Measurements from ENCODE around the gene PADI6. TPM values are rescaled to one million over a fixed set of nuclear protein-coding genes. Genes with fewer than 3 reads are reported as not detected.

Gene PADI6
- total and polyA plus RNA-seq, 4 donors, result not detected

- H3K4me1 ChIP-seq (ENCODE audit: control insufficient read depth in 5 of 5, insufficient read depth in 5 of 5, low read length in 5 of 5), result peaks cover 4 to 18% (median 5%) of the 10 kb centered on the region in 5 donors
- WGBS, 2 donors, result 0% methylated on average over 74 to 78 of the region's 78 CpGs
- peak overlapping the region in 1 of 2 donors; percentile 44 for H3K9ac ChIP-seq (ENCODE audit: insufficient read depth in 1 of 2, low read length in 2 of 2)
- H3K27ac ChIP-seq (ENCODE audit: low read depth in 1 of 2, low read length in 1 of 2), result peak overlapping the region; percentile 90 to 92
- peak overlapping the region; percentile 85 for H3K4me3 ChIP-seq
- ATAC-seq (ENCODE audit: insufficient read depth, low FRiP score) (peak; percentile 36), DNase-seq (peak; percentile 55 to 69 (median 69))
- H3K27me3 ChIP-seq (ENCODE audit: control insufficient read depth in 3 of 3, insufficient read depth in 3 of 3, low read length in 2 of 3), result peaks cover 0 to 15% (median 6%) of the 10 kb centered on the region in 3 donors
- no peak for TF ChIP-seq CTCF (IDR thresholded peaks at IDR 0.05; ENCODE audit: control extremely low read depth, extremely low read depth)
- H3K36me3 ChIP-seq (ENCODE audit: control insufficient read depth in 4 of 4, insufficient read depth in 4 of 4, low read length in 4 of 4), result peaks cover 0 to 4% (median 2%) of the 10 kb centered on the region in 4 donors
- no peaks in the 10 kb centered on the region for H3K9me3 ChIP-seq (ENCODE audit: control insufficient read depth in 4 of 4, insufficient read depth in 3 of 4, low read length in 3 of 4)
Measured at GRCh38 chr1:17438318-17439249, 66.6 kb downstream of the PADI6 start.

- Histone ChIP-seq H3K9me3 (ENCODE audit: control insufficient read depth in 4 of 4, insufficient read depth in 3 of 4, low read length in 3 of 4) (no peaks in the 10 kb centered on the region), H3K36me3 (ENCODE audit: control insufficient read depth in 4 of 4, insufficient read depth in 4 of 4, low read length in 4 of 4) (peaks cover 0 to 3% (median 0%) of the 10 kb centered on the region in 4 donors), H3K4me3 (peak within 1 kb of the TSS; percentile 85), H3K4me1 (ENCODE audit: control insufficient read depth in 5 of 5, insufficient read depth in 5 of 5, low read length in 5 of 5) (peaks cover 4 to 18% (median 5%) of the 10 kb centered on the region in 5 donors), H3K27me3 (ENCODE audit: control insufficient read depth in 3 of 3, insufficient read depth in 3 of 3, low read length in 2 of 3) (peaks cover 0 to 15% (median 6%) of the 10 kb centered on the region in 3 donors), H3K27ac (ENCODE audit: low read depth in 1 of 2, low read length in 1 of 2) (peak within 1 kb of the TSS; percentile 90 to 92), H3K9ac (ENCODE audit: insufficient read depth in 1 of 2, low read length in 2 of 2) (peak within 1 kb of the TSS; percentile 16 to 44)
- 0 to 1% methylated on average over 43 to 75 of the region's 75 CpGs for WGBS, 2 donors
- no peak for TF ChIP-seq CTCF (IDR thresholded peaks at IDR 0.05; ENCODE audit: control extremely low read depth, extremely low read depth)
- ATAC-seq (ENCODE audit: insufficient read depth, low FRiP score) (peak; percentile 42), DNase-seq (peak; percentile 76 to 81 (median 79))
Measured at GRCh38 chr1:17439250-17440073, 67.5 kb downstream of the PADI6 start, which contains the start of gene RCC2. TSS of gene RCC2 (minus strand) at chr1:17439677. CDS start at chr1:17438514, 1,163 bp downstream.

- DNase-seq (no peak), ATAC-seq (ENCODE audit: insufficient read depth, low FRiP score) (no peak)
- no peak for TF ChIP-seq CTCF (IDR thresholded peaks at IDR 0.05; ENCODE audit: control extremely low read depth, extremely low read depth)
- Histone ChIP-seq H3K27me3 (ENCODE audit: control insufficient read depth in 3 of 3, insufficient read depth in 3 of 3, low read length in 2 of 3) (peaks cover 0 to 15% (median 6%) of the 10 kb centered on the region in 3 donors), H3K4me1 (ENCODE audit: control insufficient read depth in 5 of 5, insufficient read depth in 5 of 5, low read length in 5 of 5) (peaks cover 4 to 18% (median 5%) of the 10 kb centered on the region in 5 donors), H3K36me3 (ENCODE audit: control insufficient read depth in 4 of 4, insufficient read depth in 4 of 4, low read length in 4 of 4) (peaks cover 0 to 1% (median 0%) of the 10 kb centered on the region in 4 donors), H3K4me3 (no peak overlapping the region), H3K9me3 (ENCODE audit: control insufficient read depth in 4 of 4, insufficient read depth in 3 of 4, low read length in 3 of 4) (no peaks in the 10 kb centered on the region), H3K27ac (ENCODE audit: low read depth in 1 of 2, low read length in 1 of 2) (peak overlapping the region; percentile 76 to 86), H3K9ac (ENCODE audit: insufficient read depth in 1 of 2, low read length in 2 of 2) (peak overlapping the region in 1 of 2 donors; percentile 16)
- WGBS, 2 donors, result 60 to 61% methylated on average over 18 of the region's 18 CpGs
Measured at GRCh38 chr1:17440074-17440826, 68.3 kb downstream of the PADI6 start.

Data from lung (tissue), 12 donors.